ENCODE data around the gene CYB561.
"Not testable (repeated sequence)": the region's sequence is repeated elsewhere in the genome, so short reads cannot be mapped to it uniquely, and the experiment has no call there.

CYB561 gene

GRCh38 chr17:63478814-63479494 lies 32.8 kb upstream of the CYB561 start:
- DNase-seq (ENCODE audit: low read depth) = no peak

DNA sequence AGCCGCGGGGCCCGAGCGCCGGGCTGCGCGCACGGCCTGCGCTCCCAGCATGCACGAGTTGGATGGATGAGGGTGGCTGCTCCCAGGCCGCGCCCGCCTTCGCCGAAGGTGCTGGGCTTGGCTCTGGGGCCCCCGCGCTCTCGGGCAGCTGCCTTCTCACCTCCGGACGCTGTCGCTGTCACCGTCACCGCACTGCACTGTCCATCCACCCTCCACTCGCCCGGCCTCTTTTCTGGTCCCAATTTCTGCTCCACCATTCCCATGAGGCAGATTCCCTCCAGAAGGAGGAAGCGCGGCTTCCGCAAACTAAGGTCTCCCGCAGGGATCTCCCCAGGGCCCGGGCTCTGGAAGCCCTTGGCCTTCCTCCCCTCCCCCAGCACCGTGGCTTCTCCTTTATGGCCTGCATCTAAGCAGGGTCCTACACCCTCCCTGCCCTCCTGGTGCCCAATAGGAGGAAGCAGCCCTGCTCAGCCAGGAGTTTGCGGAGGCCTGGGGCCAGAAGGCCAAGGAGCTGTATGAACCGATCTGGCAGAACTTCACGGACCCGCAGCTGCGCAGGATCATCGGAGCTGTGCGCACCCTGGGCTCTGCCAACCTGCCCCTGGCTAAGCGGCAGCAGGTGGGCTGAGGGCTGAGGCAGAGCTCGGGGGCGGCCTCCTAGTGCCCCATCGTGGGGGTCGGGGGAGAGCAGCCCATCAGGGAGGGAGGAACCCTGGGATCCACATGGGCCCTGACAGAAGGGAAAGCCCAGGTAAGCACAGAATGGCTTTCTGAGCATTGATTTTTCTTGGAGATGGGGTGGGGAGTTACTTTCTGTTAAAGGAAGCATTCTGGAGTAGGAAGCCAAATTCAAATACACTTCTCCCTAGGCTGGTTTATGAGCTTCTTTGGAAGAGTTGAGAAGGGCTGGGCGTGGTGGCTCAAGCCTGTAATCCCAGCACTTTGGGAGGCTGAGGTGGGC lies 31.7 kb upstream of the CYB561 start:
- DNase-seq (ENCODE audit: low read depth) = no peak

GRCh38 chr17:63476854-63477479 lies 30.9 kb upstream of the CYB561 start, which contains the start of gene ACE:
Gene ACE, plus strand, starts transcription at chr17:63477061. Its CDS starts 34 bp downstream, at chr17:63477095.
- DNase-seq (ENCODE audit: low read depth) = no peak

DNA sequence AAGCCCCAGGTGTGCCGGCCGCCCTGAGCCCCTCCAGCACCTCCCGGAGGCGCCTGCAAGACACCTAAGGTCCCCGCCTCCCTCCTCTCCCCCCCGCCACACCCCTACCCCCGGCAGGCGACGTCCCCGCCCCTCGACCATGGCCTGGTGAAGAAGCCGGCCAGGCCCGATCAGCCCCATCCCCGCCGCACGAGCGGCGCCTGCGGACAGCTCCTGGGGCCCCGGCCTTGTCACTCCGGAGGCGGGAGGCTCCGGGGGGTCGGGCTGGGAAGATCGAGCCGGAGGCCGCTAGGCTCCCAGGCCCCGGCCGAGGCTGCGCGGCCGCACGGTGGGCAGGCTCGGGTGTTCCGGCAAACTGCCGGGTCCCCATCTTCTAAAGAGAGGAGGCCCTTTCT lies 30.4 kb upstream of the CYB561 start:
- no peak for DNase-seq (ENCODE audit: low read depth)

DNA sequence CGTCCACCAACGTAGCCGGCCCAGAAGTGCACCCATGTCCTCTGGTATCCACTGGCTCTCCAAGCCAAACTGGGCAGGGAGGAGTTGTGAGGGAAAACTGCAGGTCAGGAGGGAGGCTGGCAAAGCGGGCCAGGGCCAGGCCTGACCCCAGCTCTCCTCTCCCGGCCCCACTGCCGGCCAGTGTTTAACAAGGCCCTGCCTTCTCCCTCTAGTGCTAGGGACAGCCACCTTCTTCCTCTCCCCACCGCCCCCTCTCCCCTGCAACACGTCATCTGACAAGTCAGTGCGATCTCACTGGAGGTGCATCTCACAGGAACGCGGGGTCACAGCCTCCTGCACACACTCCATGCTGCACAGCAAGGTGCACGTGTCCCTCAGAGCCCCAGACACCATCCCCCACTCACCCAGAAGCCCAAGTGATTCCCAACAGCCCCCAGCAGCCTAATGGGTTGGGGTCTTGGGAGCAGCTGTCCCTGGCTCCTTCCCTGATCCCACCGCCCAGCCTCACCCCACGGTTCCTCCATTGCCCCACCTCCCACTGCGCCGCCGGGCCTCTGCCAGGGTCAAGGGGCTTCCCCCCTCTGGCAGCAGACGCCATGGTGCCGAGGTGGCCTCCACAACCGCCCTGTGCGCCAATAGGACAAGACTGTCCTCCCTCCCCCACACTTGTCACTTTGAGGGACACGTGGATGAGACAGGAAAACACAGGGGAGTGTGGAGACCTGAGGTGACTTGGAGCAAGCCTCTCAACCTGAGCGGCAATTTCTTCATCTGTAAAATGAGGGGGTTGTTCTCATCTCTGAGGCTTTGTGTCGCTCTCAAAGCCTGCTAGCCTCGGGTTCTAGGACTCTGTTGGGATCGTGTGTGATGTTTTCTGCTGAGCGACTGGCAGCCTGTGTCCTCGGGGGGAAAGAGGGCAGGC lies 29.6 kb upstream of the CYB561 start:
- DNase-seq (ENCODE audit: low read depth) = no peak

GRCh38 chr17:63474586-63475460 lies 28.7 kb upstream of the CYB561 start:
- DNase-seq (ENCODE audit: low read depth) = no peak

- DNase-seq (ENCODE audit: low read depth) = no peak
Measured at GRCh38 chr17:63474174-63474573, 28.1 kb upstream of the CYB561 start.

GRCh38 chr17:63468099-63468498 lies 22.0 kb upstream of the CYB561 start:
- not testable (repeated sequence) for DNase-seq (ENCODE audit: low read depth)

GRCh38 chr17:63464691-63465236 lies 18.7 kb upstream of the CYB561 start:
- DNase-seq (ENCODE audit: low read depth) = no peak

GRCh38 chr17:63463771-63464170 lies 17.7 kb upstream of the CYB561 start:
- no peak for DNase-seq (ENCODE audit: low read depth)

- no peak for DNase-seq (ENCODE audit: low read depth)
Measured at GRCh38 chr17:63460018-63460417, 13.9 kb upstream of the CYB561 start.

GRCh38 chr17:63458478-63458877 lies 12.4 kb upstream of the CYB561 start:
- DNase-seq (ENCODE audit: low read depth) = no peak

- DNase-seq (ENCODE audit: low read depth) = no peak
Measured at GRCh38 chr17:63455417-63455816, 9.3 kb upstream of the CYB561 start.

DNA sequence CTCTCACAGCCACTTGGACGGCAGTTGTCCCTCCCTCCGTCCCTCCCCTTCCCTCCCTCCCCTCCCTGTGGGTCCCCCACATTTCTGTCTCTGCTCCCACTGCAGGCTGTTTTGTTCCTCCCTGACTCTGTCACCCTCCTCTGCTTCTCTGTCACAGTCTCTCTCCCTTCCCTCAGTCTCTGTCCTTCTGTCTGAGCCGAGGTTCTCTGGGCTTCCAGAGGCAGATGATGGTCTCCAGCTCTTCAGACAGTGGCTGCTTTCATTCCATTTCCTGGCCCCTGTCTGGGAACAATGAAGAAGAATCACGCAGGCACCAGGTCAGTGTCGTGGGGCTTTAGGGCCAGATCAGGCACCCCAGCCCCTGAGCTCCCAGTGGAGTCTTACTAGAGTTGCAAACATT lies 8.8 kb upstream of the CYB561 start:
- no peak for DNase-seq (ENCODE audit: low read depth)

GRCh38 chr17:63454357-63454756 lies 8.3 kb upstream of the CYB561 start:
- DNase-seq (ENCODE audit: low read depth) = not testable (repeated sequence)

- no peak for DNase-seq (ENCODE audit: low read depth)
Measured at GRCh38 chr17:63452962-63453551, 7.0 kb upstream of the CYB561 start.

DNA sequence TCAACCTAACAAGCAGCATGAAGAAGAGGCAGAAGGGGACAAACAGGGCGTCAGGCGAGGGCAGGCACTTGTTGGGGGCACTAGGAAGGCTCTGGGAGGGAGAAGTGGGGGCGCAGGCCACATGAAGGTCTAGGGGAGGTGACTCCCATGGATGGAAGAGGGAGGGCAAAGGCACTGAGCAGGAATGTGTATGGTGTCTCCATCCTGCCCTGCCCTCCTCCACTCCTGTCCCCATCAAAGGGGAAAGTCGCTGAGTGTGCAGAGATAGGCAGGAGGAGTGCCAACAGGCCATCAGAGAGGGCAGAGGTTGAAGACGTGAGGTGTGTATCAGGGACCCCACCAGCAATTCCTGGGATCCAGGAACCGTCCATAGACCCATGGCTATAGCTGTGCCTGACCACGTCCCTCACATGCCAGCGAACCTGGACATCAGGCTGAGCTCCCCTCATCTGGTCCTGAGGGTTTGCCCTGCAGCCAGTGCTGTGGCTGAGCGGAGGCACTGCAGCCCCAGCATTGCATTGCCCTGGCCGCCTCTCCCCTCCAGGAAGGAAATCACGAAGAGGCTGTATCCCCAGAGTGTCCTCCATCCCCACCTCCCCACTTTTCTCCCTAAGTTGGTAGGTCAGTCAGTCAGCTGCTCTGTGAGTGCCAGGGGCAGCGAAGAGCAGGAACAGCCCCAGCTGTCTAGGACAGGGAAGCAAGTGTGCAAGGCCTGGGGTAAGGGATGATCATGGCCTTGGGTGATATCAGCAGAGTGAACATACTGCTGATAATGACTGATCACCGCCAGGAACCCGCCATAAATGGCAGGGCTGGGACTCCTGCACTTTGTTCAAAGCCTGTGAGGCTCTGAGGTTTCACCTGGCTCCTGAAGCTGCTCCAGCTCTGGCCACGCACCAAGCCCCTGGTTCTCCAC lies 6.2 kb upstream of the CYB561 start:
- DNase-seq (ENCODE audit: low read depth) = no peak

GRCh38 chr17:63451150-63451549 lies 5.0 kb upstream of the CYB561 start:
- no peak for DNase-seq (ENCODE audit: low read depth)

DNA sequence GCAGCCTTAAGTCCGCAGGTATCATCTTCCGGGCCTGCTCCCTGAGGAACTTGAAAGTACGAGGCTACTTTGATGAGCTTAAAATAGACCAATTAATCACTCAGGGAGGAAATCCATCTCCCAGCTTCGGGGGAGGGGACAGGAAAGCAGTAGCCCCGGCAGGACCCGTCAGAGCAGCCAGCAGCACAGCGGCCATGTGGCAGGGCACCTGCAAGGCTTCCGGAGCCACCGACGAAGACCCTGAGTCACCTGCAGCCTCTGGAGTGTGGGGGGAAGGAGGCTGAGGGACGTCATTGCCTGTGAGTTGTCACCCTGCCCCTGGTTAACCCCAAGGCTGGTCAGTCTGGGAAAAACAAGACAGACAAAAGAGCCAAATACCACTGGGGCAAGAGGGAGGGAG lies 4.4 kb upstream of the CYB561 start:
- DNase-seq (ENCODE audit: low read depth) = no peak
